ENCODE data around the gene RDH16. TPM values are rescaled to one million over a fixed set of nuclear protein-coding genes. Genes with fewer than 3 reads are reported as not detected.

Gene RDH16
- total RNA-seq, 1 experiment from 2014 or later = 0.59 TPM

DNA sequence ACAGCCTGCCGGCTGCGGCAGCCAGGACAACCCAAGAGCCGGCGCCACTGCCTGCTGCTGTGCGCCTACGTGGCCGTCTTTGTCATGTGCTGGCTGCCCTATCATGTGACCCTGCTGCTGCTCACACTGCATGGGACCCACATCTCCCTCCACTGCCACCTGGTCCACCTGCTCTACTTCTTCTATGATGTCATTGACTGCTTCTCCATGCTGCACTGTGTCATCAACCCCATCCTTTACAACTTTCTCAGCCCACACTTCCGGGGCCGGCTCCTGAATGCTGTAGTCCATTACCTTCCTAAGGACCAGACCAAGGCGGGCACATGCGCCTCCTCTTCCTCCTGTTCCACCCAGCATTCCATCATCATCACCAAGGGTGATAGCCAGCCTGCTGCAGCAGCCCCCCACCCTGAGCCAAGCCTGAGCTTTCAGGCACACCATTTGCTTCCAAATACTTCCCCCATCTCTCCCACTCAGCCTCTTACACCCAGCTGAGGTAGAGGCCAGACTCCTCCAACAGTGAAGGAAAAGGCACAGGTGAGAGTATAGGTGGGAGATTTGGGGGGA lies 38.6 kb upstream of the RDH16 start:
- BruUV-seq (replicated peaks) = no TSS peak
- H3K79me2 ChIP-seq (ENCODE audit: insufficient read depth, low read length) = peaks cover 11% of the 10 kb centered on the region
- TF ChIP-seq SIN3A (IDR thresholded peaks at IDR 0.05; ENCODE audit: low read depth) = no peak
- TF ChIP-seq, protein P1, sequence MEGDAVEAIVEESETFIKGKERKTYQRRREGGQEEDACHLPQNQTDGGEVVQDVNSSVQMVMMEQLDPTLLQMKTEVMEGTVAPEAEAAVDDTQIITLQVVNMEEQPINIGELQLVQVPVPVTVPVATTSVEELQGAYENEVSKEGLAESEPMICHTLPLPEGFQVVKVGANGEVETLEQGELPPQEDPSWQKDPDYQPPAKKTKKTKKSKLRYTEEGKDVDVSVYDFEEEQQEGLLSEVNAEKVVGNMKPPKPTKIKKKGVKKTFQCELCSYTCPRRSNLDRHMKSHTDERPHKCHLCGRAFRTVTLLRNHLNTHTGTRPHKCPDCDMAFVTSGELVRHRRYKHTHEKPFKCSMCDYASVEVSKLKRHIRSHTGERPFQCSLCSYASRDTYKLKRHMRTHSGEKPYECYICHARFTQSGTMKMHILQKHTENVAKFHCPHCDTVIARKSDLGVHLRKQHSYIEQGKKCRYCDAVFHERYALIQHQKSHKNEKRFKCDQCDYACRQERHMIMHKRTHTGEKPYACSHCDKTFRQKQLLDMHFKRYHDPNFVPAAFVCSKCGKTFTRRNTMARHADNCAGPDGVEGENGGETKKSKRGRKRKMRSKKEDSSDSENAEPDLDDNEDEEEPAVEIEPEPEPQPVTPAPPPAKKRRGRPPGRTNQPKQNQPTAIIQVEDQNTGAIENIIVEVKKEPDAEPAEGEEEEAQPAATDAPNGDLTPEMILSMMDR (IDR thresholded peaks at IDR 0.05 in 2 of 3, conservative IDR thresholded peaks at IDR 0.05 in 1 of 3; ENCODE audit: borderline replicate concordance in 1 of 3, insufficient read depth in 1 of 3, low read depth in 2 of 3, low read length in 2 of 3) = no peak
- no peak for TF ChIP-seq POLR2AphosphoS5 (IDR thresholded peaks at IDR 0.05; ENCODE audit: low read depth, low read length)
- TF ChIP-seq ELF1 (IDR thresholded peaks at IDR 0.05; ENCODE audit: borderline replicate concordance, low read depth) = no peak
- no peak for TF ChIP-seq TCF7L2 (IDR thresholded peaks at IDR 0.05; ENCODE audit: borderline replicate concordance, extremely low read depth, insufficient read depth, insufficient read length)
- TF ChIP-seq, protein P2, sequence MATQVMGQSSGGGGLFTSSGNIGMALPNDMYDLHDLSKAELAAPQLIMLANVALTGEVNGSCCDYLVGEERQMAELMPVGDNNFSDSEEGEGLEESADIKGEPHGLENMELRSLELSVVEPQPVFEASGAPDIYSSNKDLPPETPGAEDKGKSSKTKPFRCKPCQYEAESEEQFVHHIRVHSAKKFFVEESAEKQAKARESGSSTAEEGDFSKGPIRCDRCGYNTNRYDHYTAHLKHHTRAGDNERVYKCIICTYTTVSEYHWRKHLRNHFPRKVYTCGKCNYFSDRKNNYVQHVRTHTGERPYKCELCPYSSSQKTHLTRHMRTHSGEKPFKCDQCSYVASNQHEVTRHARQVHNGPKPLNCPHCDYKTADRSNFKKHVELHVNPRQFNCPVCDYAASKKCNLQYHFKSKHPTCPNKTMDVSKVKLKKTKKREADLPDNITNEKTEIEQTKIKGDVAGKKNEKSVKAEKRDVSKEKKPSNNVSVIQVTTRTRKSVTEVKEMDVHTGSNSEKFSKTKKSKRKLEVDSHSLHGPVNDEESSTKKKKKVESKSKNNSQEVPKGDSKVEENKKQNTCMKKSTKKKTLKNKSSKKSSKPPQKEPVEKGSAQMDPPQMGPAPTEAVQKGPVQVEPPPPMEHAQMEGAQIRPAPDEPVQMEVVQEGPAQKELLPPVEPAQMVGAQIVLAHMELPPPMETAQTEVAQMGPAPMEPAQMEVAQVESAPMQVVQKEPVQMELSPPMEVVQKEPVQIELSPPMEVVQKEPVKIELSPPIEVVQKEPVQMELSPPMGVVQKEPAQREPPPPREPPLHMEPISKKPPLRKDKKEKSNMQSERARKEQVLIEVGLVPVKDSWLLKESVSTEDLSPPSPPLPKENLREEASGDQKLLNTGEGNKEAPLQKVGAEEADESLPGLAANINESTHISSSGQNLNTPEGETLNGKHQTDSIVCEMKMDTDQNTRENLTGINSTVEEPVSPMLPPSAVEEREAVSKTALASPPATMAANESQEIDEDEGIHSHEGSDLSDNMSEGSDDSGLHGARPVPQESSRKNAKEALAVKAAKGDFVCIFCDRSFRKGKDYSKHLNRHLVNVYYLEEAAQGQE (IDR thresholded peaks at IDR 0.05; ENCODE audit: low read depth) = no peak
- TF ChIP-seq CBX3 (IDR thresholded peaks at IDR 0.05; ENCODE audit: low read depth) = no peak
- TF ChIP-seq EZH2 (IDR thresholded peaks at IDR 0.05) = no peak
- TF ChIP-seq, protein P3, sequence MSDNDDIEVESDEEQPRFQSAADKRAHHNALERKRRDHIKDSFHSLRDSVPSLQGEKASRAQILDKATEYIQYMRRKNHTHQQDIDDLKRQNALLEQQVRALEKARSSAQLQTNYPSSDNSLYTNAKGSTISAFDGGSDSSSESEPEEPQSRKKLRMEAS (IDR thresholded peaks at IDR 0.05) = no peak
- TF ChIP-seq JUND (IDR thresholded peaks at IDR 0.05) = no peak
- TF ChIP-seq EGR1 (IDR thresholded peaks at IDR 0.05; ENCODE audit: low read depth) = no peak
- TF ChIP-seq SRF (IDR thresholded peaks at IDR 0.05; ENCODE audit: low read depth) = no peak
- TF ChIP-seq, protein P4, sequence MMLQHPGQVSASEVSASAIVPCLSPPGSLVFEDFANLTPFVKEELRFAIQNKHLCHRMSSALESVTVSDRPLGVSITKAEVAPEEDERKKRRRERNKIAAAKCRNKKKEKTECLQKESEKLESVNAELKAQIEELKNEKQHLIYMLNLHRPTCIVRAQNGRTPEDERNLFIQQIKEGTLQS (IDR thresholded peaks at IDR 0.05) = no peak
- TF ChIP-seq, protein P5, sequence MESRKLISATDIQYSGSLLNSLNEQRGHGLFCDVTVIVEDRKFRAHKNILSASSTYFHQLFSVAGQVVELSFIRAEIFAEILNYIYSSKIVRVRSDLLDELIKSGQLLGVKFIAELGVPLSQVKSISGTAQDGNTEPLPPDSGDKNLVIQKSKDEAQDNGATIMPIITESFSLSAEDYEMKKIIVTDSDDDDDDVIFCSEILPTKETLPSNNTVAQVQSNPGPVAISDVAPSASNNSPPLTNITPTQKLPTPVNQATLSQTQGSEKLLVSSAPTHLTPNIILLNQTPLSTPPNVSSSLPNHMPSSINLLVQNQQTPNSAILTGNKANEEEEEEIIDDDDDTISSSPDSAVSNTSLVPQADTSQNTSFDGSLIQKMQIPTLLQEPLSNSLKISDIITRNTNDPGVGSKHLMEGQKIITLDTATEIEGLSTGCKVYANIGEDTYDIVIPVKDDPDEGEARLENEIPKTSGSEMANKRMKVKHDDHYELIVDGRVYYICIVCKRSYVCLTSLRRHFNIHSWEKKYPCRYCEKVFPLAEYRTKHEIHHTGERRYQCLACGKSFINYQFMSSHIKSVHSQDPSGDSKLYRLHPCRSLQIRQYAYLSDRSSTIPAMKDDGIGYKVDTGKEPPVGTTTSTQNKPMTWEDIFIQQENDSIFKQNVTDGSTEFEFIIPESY (IDR thresholded peaks at IDR 0.05; ENCODE audit: extremely low read depth, insufficient replicate concordance, low read length) = no peak
- no peak for TF ChIP-seq FOSL1 (IDR thresholded peaks at IDR 0.05; ENCODE audit: low read depth)
- no peak for TF ChIP-seq CEBPB (IDR thresholded peaks at IDR 0.05; ENCODE audit: low read depth)
- no peak for TF ChIP-seq POLR2A (IDR thresholded peaks at IDR 0.05; ENCODE audit: borderline replicate concordance, extremely low read depth, insufficient read depth, insufficient read length)
- CTCF ChIA-PET = interaction anchor here (0.6 kb wide), 1 partner anchor 11 kb away, joined by 3 read pairs; no protein-coding TSS in a partner anchor
- ATAC-seq (no peak), DNase-seq (ENCODE audit: low read depth, low spot score) (no peak)
- no peak overlapping the region for H3K4me2 ChIP-seq (ENCODE audit: low read length)
- H3K4me3 ChIP-seq (replicated peaks in 1 of 2; ENCODE audit: low read depth in 1 of 2, low read length in 2 of 2) = no peak overlapping the region
- no peak overlapping the region for H2AFZ ChIP-seq (ENCODE audit: low read depth, low read length, poor library complexity, severe bottlenecking)
- H3K27ac ChIP-seq (ENCODE audit: low read depth, low read length) = no peak overlapping the region
- POLR2A ChIA-PET = no interaction called here
- H3K27me3 ChIP-seq (ENCODE audit: insufficient read depth, low read length) = no peaks in the 10 kb centered on the region
- H4K20me1 ChIP-seq (ENCODE audit: insufficient read depth) = no peaks in the 10 kb centered on the region
- H3K9ac ChIP-seq (ENCODE audit: low read length) = no peak overlapping the region
- RAD21 ChIA-PET (ENCODE audit: low non-redundant PET in 1 of 2, low total read pairs in 2 of 2, uncharacterized antibody in 2 of 2, unreplicated experiment in 2 of 2) = no interaction called here
- no peaks in the 10 kb centered on the region for H3K9me3 ChIP-seq (ENCODE audit: control insufficient read depth in 1 of 2, insufficient read depth in 1 of 2, low read depth in 1 of 2, low read length in 2 of 2)
- peaks cover 10% of the 10 kb centered on the region in 2 experiments; a peak in 3 of 4 replicates for H3K36me3 ChIP-seq (ENCODE audit: control insufficient read depth in 1 of 2, insufficient read depth in 2 of 2, low read length in 2 of 2)
- intact Hi-C loops (cut with micrococcal nuclease) = no loop called here
- no peaks in the 10 kb centered on the region for H3K9me2 ChIP-seq (ENCODE audit: insufficient read depth)
- H3K4me1 ChIP-seq (ENCODE audit: control insufficient read depth in 1 of 2, insufficient read depth in 2 of 2, low read length in 2 of 2) = 0 out of 4 replicates have a peak, but pooled peaks cover 3 to 4% of the 10 kb centered on the region in 2 experiments
